NCI-H1048 (cell line): Measurements from ENCODE around the gene C12orf75.
"Not testable (repeated sequence)": the region's sequence is repeated elsewhere in the genome, so short reads cannot be mapped to it uniquely, and the experiment has no call there.

Source experiments
- DNase-seq: peaks from one replicate; lab custom pipeline; 2025; lab: John Stamatoyannopoulos, UW

The C12orf75 gene

GRCh38 chr12:105336411-105336810, 5.9 kb downstream of the C12orf75 start:
- no peak for DNase-seq

GRCh38 chr12:105337391-105337790, 6.9 kb downstream of the C12orf75 start:
- DNase-seq: no peak

- no peak for DNase-seq
Observed at GRCh38 chr12:105338966-105339365, 8.5 kb downstream of the C12orf75 start.

GRCh38 chr12:105341010-105341409, 10.5 kb downstream of the C12orf75 start:
- DNase-seq: no peak

- not testable (repeated sequence) for DNase-seq
Observed at GRCh38 chr12:105341620-105342019, 11.1 kb downstream of the C12orf75 start.

GRCh38 chr12:105342464-105342863, 12.0 kb downstream of the C12orf75 start:
- DNase-seq: no peak

- DNase-seq: no peak
Observed at GRCh38 chr12:105343836-105344235, 13.3 kb downstream of the C12orf75 start.

GRCh38 chr12:105347499-105347898, 17.0 kb downstream of the C12orf75 start:
- DNase-seq: no peak

- DNase-seq: no peak
Observed at GRCh38 chr12:105348142-105348541, 17.7 kb downstream of the C12orf75 start.

GRCh38 chr12:105348561-105348960, 18.1 kb downstream of the C12orf75 start:
- DNase-seq: no peak

GRCh38 chr12:105349138-105349537, 18.6 kb downstream of the C12orf75 start:
- DNase-seq: no peak

GRCh38 chr12:105351523-105351922, 21.0 kb downstream of the C12orf75 start:
- DNase-seq: no peak

GRCh38 chr12:105352052-105352451, 21.6 kb downstream of the C12orf75 start:
- DNase-seq: no peak

GRCh38 chr12:105352940-105353635, 22.6 kb downstream of the C12orf75 start:
- DNase-seq: no peak

- no peak for DNase-seq
Observed at GRCh38 chr12:105355752-105356151, 25.3 kb downstream of the C12orf75 start.

- DNase-seq: no peak
Observed at GRCh38 chr12:105357162-105357691, 26.7 kb downstream of the C12orf75 start.

GRCh38 chr12:105358789-105359188, 28.3 kb downstream of the C12orf75 start:
- DNase-seq: no peak

- DNase-seq: no peak
Observed at GRCh38 chr12:105359856-105360255, 29.4 kb downstream of the C12orf75 start.

- DNase-seq: no peak
Observed at GRCh38 chr12:105363890-105364289, 33.4 kb downstream of the C12orf75 start.

GRCh38 chr12:105365231-105365630, 34.7 kb downstream of the C12orf75 start:
- DNase-seq: no peak

- DNase-seq: no peak
Observed at GRCh38 chr12:105368047-105368646, 37.7 kb downstream of the C12orf75 start.

GRCh38 chr12:105369014-105369413, 38.5 kb downstream of the C12orf75 start:
- no peak for DNase-seq

GRCh38 chr12:105374303-105374702, 43.8 kb downstream of the C12orf75 start:
- DNase-seq: no peak

- DNase-seq: no peak
Observed at GRCh38 chr12:105377077-105377476, 46.6 kb downstream of the C12orf75 start.
